Measurements from ENCODE around the gene TERB1. TPM values are rescaled to one million over a fixed set of nuclear protein-coding genes. Genes with fewer than 3 reads are reported as not detected.

Gene TERB1
- total and polyA plus RNA-seq, 2 of the 13 experiments (the other 11 are each of a cell fraction or from before 2014, with no cell fraction given), result not detected

GRCh38 chr16:66814734-66815133, 13.3 kb upstream of the TERB1 start:
- no peak overlapping the region for H3K4me2 ChIP-seq (ENCODE audit: low read depth, low read length)
- no peak overlapping the region for H3K9ac ChIP-seq (ENCODE audit: insufficient read depth, low read depth, low read length)
- no peak overlapping the region for H2AFZ ChIP-seq (ENCODE audit: low read length)
- intact Hi-C loops (cut with micrococcal nuclease; ENCODE audit: unreplicated experiment), result no loop called here
- ATAC-seq, result no peak
- ChIA-PET CTCF (ENCODE audit: low intra/inter-chr PET ratio, low total read pairs) (no interaction called here), POLR2A (interaction anchor here (1.6 kb wide), 1 partner anchor 16 kb away, joined by 4 read pairs; the partner anchor contains the start of gene NAE1)
- H3K9me3 ChIP-seq (ENCODE audit: low read length), result no peaks in the 10 kb centered on the region
- H4K20me1 ChIP-seq (ENCODE audit: insufficient read depth, low read length), result no peaks in the 10 kb centered on the region
- no peak for DNase-seq (ENCODE audit: low spot score)
- FAIRE-seq, result no peak
- BruUV-seq (replicated peaks), result no TSS peak
- H3K79me2 ChIP-seq (ENCODE audit: insufficient read depth, low read length), result no peaks in the 10 kb centered on the region
- in situ Hi-C loops (cut with HindIII; ENCODE audit: extremely low pct_ligation_motif_present, low pct_unique_long_range_greater_than_20kb), result no loop called here
- no peaks in the 10 kb centered on the region for H3K27me3 ChIP-seq (ENCODE audit: control insufficient read depth in 1 of 2, insufficient read depth in 2 of 2, low read length in 2 of 2)
- WGBS (ENCODE audit: low lambda C conversion rate), result 92% methylated on average over 2 of the region's 2 CpGs
- peaks cover 15 to 63% of the 10 kb centered on the region in 2 experiments for H3K36me3 ChIP-seq (replicated peaks in 1 of 2; ENCODE audit: control insufficient read depth in 1 of 2, insufficient read depth in 2 of 2, low read length in 2 of 2)
- TF ChIP-seq GTF3A (CRISPR knock-in tag; conservative IDR thresholded peaks at IDR 0.05) (no peak), POLR2G (IDR thresholded peaks at IDR 0.05; ENCODE audit: low read depth, low read length) (peak; percentile 31; the same call in 1 of the 2 replicates), ATF3 (CRISPR knock-in tag; IDR thresholded peaks at IDR 0.05) (no peak)
- no peak overlapping the region for H3K4me3 ChIP-seq (replicated peaks in 1 of 3; ENCODE audit: insufficient read depth in 1 of 3, low read depth in 2 of 3, low read length in 3 of 3)
- no peak overlapping the region for H3K27ac ChIP-seq (ENCODE audit: extremely low read length, insufficient read depth, low read length)
- H3K4me1 ChIP-seq (ENCODE audit: insufficient read depth, low read length), result no peaks in the 10 kb centered on the region

GRCh38 chr16:66811043-66811442, 9.7 kb upstream of the TERB1 start:
- H3K4me1 ChIP-seq (ENCODE audit: insufficient read depth, low read length), result no peaks in the 10 kb centered on the region
- H3K36me3 ChIP-seq (replicated peaks in 1 of 2; ENCODE audit: control insufficient read depth in 1 of 2, insufficient read depth in 2 of 2, low read length in 2 of 2), result peaks cover 13 to 51% of the 10 kb centered on the region in 2 experiments
- ATAC-seq (no peak), FAIRE-seq (no peak), DNase-seq (ENCODE audit: low spot score) (no peak)
- H3K9me3 ChIP-seq (ENCODE audit: low read length), result no peaks in the 10 kb centered on the region
- H3K4me3 ChIP-seq (replicated peaks in 1 of 3; ENCODE audit: insufficient read depth in 1 of 3, low read depth in 2 of 3, low read length in 3 of 3), result no peak overlapping the region
- H3K4me2 ChIP-seq (ENCODE audit: low read depth, low read length), result no peak overlapping the region
- no peaks in the 10 kb centered on the region for H4K20me1 ChIP-seq (ENCODE audit: insufficient read depth, low read length)
- no peak overlapping the region for H3K9ac ChIP-seq (ENCODE audit: insufficient read depth, low read depth, low read length)
- H3K27me3 ChIP-seq (ENCODE audit: control insufficient read depth in 1 of 2, insufficient read depth in 2 of 2, low read length in 2 of 2), result no peaks in the 10 kb centered on the region
- intact Hi-C loops (cut with micrococcal nuclease; ENCODE audit: unreplicated experiment), result no loop called here
- ChIA-PET POLR2A (no interaction called here), CTCF (ENCODE audit: low intra/inter-chr PET ratio, low total read pairs) (no interaction called here)
- in situ Hi-C loops (cut with HindIII; ENCODE audit: extremely low pct_ligation_motif_present, low pct_unique_long_range_greater_than_20kb), result no loop called here
- no peak overlapping the region for H3K27ac ChIP-seq (ENCODE audit: extremely low read length, insufficient read depth, low read length)
- WGBS (ENCODE audit: low lambda C conversion rate), result 96% methylated on average over 7 of the region's 7 CpGs
- H2AFZ ChIP-seq (ENCODE audit: low read length), result no peak overlapping the region
- TF ChIP-seq UBTF (CRISPR knock-in tag; IDR thresholded peaks at IDR 0.05) (no peak), RAD21 (CRISPR knock-in tag; IDR thresholded peaks at IDR 0.05) (no peak)
- no TSS peak for BruUV-seq (replicated peaks)
- no peaks in the 10 kb centered on the region for H3K79me2 ChIP-seq (ENCODE audit: insufficient read depth, low read length)
